ENCODE measurements around the gene SLC5A10.

The SLC5A10 gene

DNA sequence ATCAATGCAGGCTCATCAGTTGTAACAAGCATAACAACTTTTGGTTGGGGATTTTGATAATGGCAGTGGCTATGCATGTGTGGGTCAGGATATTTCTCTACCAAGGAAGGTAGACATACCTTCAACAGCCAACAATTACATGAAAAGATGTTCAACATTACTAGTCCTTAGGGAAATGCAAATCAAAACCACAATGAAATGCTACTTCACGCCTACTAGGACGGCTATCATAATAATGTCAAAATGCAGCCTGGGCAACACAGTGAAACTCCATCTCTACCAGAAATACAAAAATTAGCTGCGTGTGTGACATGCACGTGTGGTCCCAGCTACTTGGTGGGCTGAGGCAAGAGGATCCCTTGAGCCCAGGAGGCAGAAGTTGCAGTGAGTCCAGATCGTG is 7.3 kb upstream of the SLC5A10 start:
- Histone ChIP-seq H3K4me1 (ENCODE audit: control insufficient read depth in 5 of 5, insufficient read depth in 5 of 5, low read length in 5 of 5) (peaks cover 0 to 3% (median 0%) of the 10 kb centered on the region in 5 donors), H3K9me3 (ENCODE audit: control insufficient read depth in 5 of 5, low read length in 5 of 5) (no peaks in the 10 kb centered on the region), H3K27me3 (ENCODE audit: control insufficient read depth in 5 of 5, insufficient read depth in 4 of 5, low read length in 5 of 5) (peaks cover 0 to 5% (median 2%) of the 10 kb centered on the region in 5 donors), H3K9ac (ENCODE audit: low read length in 5 of 5) (no peak overlapping the region), H3K27ac (ENCODE audit: low read depth, low read length) (no peak overlapping the region), H3K4me3 (ENCODE audit: low read depth in 1 of 5, low read length in 5 of 5) (no peak overlapping the region), H3K36me3 (ENCODE audit: control insufficient read depth in 5 of 5, insufficient read depth in 5 of 5, low read length in 5 of 5) (no peaks in the 10 kb centered on the region)

- Histone ChIP-seq H3K9me3 (ENCODE audit: control insufficient read depth in 5 of 5, low read length in 5 of 5) (no peaks in the 10 kb centered on the region), H3K27ac (ENCODE audit: low read depth, low read length) (no peak overlapping the region), H3K4me1 (ENCODE audit: control insufficient read depth in 5 of 5, insufficient read depth in 5 of 5, low read length in 5 of 5) (peaks cover 0 to 5% (median 0%) of the 10 kb centered on the region in 5 donors), H3K4me3 (ENCODE audit: low read depth in 1 of 5, low read length in 5 of 5) (no peak overlapping the region), H3K9ac (ENCODE audit: low read length in 5 of 5) (no peak overlapping the region), H3K36me3 (ENCODE audit: control insufficient read depth in 5 of 5, insufficient read depth in 5 of 5, low read length in 5 of 5) (no peaks in the 10 kb centered on the region), H3K27me3 (ENCODE audit: control insufficient read depth in 5 of 5, insufficient read depth in 4 of 5, low read length in 5 of 5) (peaks cover 0 to 14% (median 2%) of the 10 kb centered on the region in 5 donors)
These were observed 5.4 kb upstream of the SLC5A10 start for GRCh38 chr17:18946536-18946935.

DNA sequence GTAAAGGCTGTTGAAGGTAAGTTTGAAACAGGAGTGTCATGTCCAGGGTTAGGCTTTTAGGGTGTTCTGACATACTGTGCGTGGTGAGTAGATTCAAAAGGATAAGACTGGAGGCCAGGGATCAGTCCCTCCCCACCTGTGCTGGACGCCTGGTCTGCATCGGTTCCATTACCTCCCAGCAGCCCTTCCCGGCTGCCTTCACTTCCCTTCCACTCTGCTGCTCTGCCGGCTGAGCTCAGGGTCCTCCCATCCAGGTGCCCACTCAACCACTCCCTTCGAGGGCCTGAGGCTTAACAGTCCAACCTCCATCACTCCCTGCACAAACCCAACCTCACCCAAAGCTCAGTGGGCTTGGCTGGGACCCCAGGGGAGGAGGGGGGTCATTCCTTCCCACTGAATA is 4.1 kb upstream of the SLC5A10 start:
- peaks cover 0 to 20% (median 3%) of the 10 kb centered on the region in 5 donors for H3K27me3 ChIP-seq (ENCODE audit: control insufficient read depth in 5 of 5, insufficient read depth in 4 of 5, low read length in 5 of 5)
- H3K4me3 ChIP-seq (ENCODE audit: low read depth in 1 of 5, low read length in 5 of 5) = no peak overlapping the region
- H3K4me1 ChIP-seq (ENCODE audit: control insufficient read depth in 5 of 5, insufficient read depth in 5 of 5, low read length in 5 of 5) = peaks cover 0 to 5% (median 0%) of the 10 kb centered on the region in 5 donors
- H3K36me3 ChIP-seq (ENCODE audit: control insufficient read depth in 5 of 5, insufficient read depth in 5 of 5, low read length in 5 of 5) = no peaks in the 10 kb centered on the region
- H3K27ac ChIP-seq (ENCODE audit: low read depth, low read length) = no peak overlapping the region
- no peaks in the 10 kb centered on the region for H3K9me3 ChIP-seq (ENCODE audit: control insufficient read depth in 5 of 5, low read length in 5 of 5)
- no peak overlapping the region for H3K9ac ChIP-seq (ENCODE audit: low read length in 5 of 5)

GRCh38 chr17:18948476-18949006 is 3.4 kb upstream of the SLC5A10 start:
- Histone ChIP-seq H3K9me3 (ENCODE audit: control insufficient read depth in 5 of 5, low read length in 5 of 5) (no peaks in the 10 kb centered on the region), H3K36me3 (ENCODE audit: control insufficient read depth in 5 of 5, insufficient read depth in 5 of 5, low read length in 5 of 5) (no peaks in the 10 kb centered on the region), H3K4me1 (ENCODE audit: control insufficient read depth in 5 of 5, insufficient read depth in 5 of 5, low read length in 5 of 5) (peaks cover 0 to 5% (median 0%) of the 10 kb centered on the region in 5 donors), H3K9ac (ENCODE audit: low read length in 5 of 5) (no peak overlapping the region), H3K27ac (ENCODE audit: low read depth, low read length) (no peak overlapping the region), H3K27me3 (ENCODE audit: control insufficient read depth in 5 of 5, insufficient read depth in 4 of 5, low read length in 5 of 5) (peaks cover 0 to 20% (median 3%) of the 10 kb centered on the region in 5 donors), H3K4me3 (ENCODE audit: low read depth in 1 of 5, low read length in 5 of 5) (no peak overlapping the region)

- Histone ChIP-seq H3K27me3 (ENCODE audit: control insufficient read depth in 5 of 5, insufficient read depth in 4 of 5, low read length in 5 of 5) (peaks cover 0 to 20% (median 3%) of the 10 kb centered on the region in 5 donors), H3K36me3 (ENCODE audit: control insufficient read depth in 5 of 5, insufficient read depth in 5 of 5, low read length in 5 of 5) (no peaks in the 10 kb centered on the region), H3K4me3 (ENCODE audit: low read depth in 1 of 5, low read length in 5 of 5) (no peak overlapping the region), H3K27ac (ENCODE audit: low read depth, low read length) (no peak overlapping the region), H3K4me1 (ENCODE audit: control insufficient read depth in 5 of 5, insufficient read depth in 5 of 5, low read length in 5 of 5) (peaks cover 0 to 5% (median 0%) of the 10 kb centered on the region in 5 donors), H3K9ac (ENCODE audit: low read length in 5 of 5) (no peak overlapping the region), H3K9me3 (ENCODE audit: control insufficient read depth in 5 of 5, low read length in 5 of 5) (no peaks in the 10 kb centered on the region)
These were observed 2.4 kb upstream of the SLC5A10 start for GRCh38 chr17:18949566-18949965.

- Histone ChIP-seq H3K9ac (ENCODE audit: low read length in 5 of 5) (no peak overlapping the region), H3K4me1 (ENCODE audit: control insufficient read depth in 5 of 5, insufficient read depth in 5 of 5, low read length in 5 of 5) (peaks cover 0 to 5% (median 0%) of the 10 kb centered on the region in 5 donors), H3K4me3 (ENCODE audit: low read depth in 1 of 5, low read length in 5 of 5) (no peak overlapping the region), H3K27ac (ENCODE audit: low read depth, low read length) (no peak overlapping the region), H3K27me3 (ENCODE audit: control insufficient read depth in 5 of 5, insufficient read depth in 4 of 5, low read length in 5 of 5) (peaks cover 0 to 20% (median 3%) of the 10 kb centered on the region in 5 donors), H3K36me3 (ENCODE audit: control insufficient read depth in 5 of 5, insufficient read depth in 5 of 5, low read length in 5 of 5) (no peaks in the 10 kb centered on the region), H3K9me3 (ENCODE audit: control insufficient read depth in 5 of 5, low read length in 5 of 5) (no peaks in the 10 kb centered on the region)
These were observed 1.6 kb upstream of the SLC5A10 start for GRCh38 chr17:18950346-18950745.

DNA sequence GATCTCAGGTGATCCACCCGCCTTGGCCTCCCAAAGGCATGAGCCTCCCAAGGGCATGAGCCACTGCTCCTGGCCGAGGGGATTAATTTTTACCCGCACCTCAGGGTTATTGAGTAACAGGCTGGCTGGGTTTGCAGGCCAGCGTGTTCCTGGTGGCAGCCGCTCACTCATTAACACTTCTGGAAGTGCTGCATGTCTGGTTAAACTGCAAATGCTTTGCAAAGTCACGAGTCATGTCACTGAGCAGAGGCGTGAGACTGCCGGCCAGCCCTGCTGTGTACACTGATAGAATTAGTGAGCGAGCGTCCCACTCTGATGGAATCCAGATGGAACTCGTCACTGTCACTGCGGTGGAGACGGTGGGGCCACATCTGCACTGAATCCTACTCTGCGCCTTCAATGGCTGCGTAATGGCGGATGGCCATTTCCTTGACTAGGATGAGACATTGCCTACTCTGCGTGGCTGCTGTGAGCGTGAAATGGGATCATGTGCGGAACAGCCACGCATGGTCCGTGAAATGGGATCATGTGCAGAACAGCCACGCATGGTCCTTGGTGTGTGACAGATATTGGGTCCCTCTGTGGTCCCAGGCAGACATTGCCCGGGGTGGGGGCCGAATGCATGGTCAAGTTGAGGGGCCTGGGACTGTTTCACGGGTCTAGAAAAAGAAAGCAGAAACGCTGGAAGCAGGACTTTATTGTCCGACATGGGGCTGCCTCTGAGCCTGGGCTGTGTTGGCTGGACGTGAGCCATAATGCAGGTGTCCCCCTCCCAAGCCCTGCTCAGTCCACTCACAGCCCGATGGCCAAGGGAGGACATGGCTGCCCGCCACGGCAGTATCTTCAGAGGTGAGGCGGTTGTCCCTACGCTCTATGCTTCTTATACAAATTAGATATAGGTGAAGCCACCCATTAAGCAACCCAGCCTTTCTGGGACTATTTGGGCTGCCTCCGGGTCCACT is 740 bp upstream of the SLC5A10 start:
- no peaks in the 10 kb centered on the region for H3K9me3 ChIP-seq (ENCODE audit: control insufficient read depth in 5 of 5, low read length in 5 of 5)
- no peak overlapping the region for H3K4me3 ChIP-seq (ENCODE audit: low read depth in 1 of 5, low read length in 5 of 5)
- no peak overlapping the region for H3K27ac ChIP-seq (ENCODE audit: low read depth, low read length)
- no peak overlapping the region for H3K9ac ChIP-seq (ENCODE audit: low read length in 5 of 5)
- H3K4me1 ChIP-seq (ENCODE audit: control insufficient read depth in 5 of 5, insufficient read depth in 5 of 5, low read length in 5 of 5) = peaks cover 0 to 5% (median 0%) of the 10 kb centered on the region in 5 donors
- peaks cover 0 to 20% (median 3%) of the 10 kb centered on the region in 5 donors for H3K27me3 ChIP-seq (ENCODE audit: control insufficient read depth in 5 of 5, insufficient read depth in 4 of 5, low read length in 5 of 5)
- H3K36me3 ChIP-seq (ENCODE audit: control insufficient read depth in 5 of 5, insufficient read depth in 5 of 5, low read length in 5 of 5) = no peaks in the 10 kb centered on the region

DNA sequence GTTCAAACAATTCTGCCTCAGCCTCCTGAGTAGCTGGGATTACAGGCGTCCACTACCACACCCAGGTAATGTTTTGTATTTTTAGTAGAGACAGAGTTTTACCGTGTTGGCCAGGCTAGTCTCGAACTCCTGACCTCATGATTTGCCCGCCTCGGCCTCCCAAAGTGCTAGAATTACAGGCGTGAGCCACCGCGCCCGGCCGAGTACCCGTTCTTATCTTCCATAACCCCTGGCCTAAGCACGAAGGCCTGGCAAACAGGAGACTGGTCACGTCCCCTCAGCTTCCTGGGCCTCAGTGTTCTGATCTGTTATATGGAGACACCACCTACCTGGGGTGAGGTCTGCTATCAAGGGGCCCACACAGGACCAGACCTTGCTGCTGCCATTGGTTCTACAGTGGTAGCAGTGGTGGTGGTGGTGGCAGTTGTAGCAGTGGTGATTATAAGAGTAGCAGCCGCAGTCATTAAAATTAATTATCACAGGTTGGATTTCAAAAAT is 1.3 kb downstream of the SLC5A10 start:
- H3K9me3 ChIP-seq (ENCODE audit: control insufficient read depth in 5 of 5, low read length in 5 of 5) = no peaks in the 10 kb centered on the region
- H3K9ac ChIP-seq (ENCODE audit: low read length in 5 of 5) = no peak overlapping the region
- no peak overlapping the region for H3K27ac ChIP-seq (ENCODE audit: low read depth, low read length)
- H3K4me3 ChIP-seq (ENCODE audit: low read depth in 1 of 5, low read length in 5 of 5) = no peak overlapping the region
- peaks cover 0 to 5% (median 0%) of the 10 kb centered on the region in 5 donors for H3K4me1 ChIP-seq (ENCODE audit: control insufficient read depth in 5 of 5, insufficient read depth in 5 of 5, low read length in 5 of 5)
- H3K27me3 ChIP-seq (ENCODE audit: control insufficient read depth in 5 of 5, insufficient read depth in 4 of 5, low read length in 5 of 5) = peaks cover 0 to 17% (median 3%) of the 10 kb centered on the region in 5 donors
- H3K36me3 ChIP-seq (ENCODE audit: control insufficient read depth in 5 of 5, insufficient read depth in 5 of 5, low read length in 5 of 5) = no peaks in the 10 kb centered on the region

DNA sequence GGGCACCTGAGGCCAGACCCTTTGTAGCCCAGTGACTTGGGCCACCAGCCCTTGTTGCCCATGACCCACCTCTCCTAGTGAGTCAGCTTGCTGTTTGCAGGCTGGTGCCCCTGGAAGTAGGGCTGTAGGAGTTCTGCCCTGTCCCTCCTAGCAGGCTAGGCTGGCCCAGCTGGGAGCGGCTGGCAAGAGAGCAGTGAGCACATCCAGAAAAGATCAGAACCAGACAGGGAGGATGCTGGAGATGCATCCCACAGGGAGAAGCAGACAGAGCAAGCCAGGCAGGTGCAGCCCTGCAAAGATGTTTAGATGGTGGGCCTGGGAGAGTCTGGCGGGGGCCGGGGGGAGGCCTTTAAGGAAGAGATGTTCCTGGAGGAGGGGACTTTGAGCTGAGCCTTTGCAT is 2.4 kb downstream of the SLC5A10 start:
- Histone ChIP-seq H3K36me3 (ENCODE audit: control insufficient read depth in 5 of 5, insufficient read depth in 5 of 5, low read length in 5 of 5) (no peaks in the 10 kb centered on the region), H3K27ac (ENCODE audit: low read depth, low read length) (no peak overlapping the region), H3K9ac (ENCODE audit: low read length in 5 of 5) (peak overlapping the region in 1 of 5 donors; percentile 28), H3K27me3 (ENCODE audit: control insufficient read depth in 5 of 5, insufficient read depth in 4 of 5, low read length in 5 of 5) (peaks cover 0 to 17% (median 3%) of the 10 kb centered on the region in 5 donors), H3K4me1 (ENCODE audit: control insufficient read depth in 5 of 5, insufficient read depth in 5 of 5, low read length in 5 of 5) (peaks cover 0 to 5% (median 0%) of the 10 kb centered on the region in 5 donors), H3K4me3 (ENCODE audit: low read depth in 1 of 5, low read length in 5 of 5) (no peak overlapping the region), H3K9me3 (ENCODE audit: control insufficient read depth in 5 of 5, low read length in 5 of 5) (no peaks in the 10 kb centered on the region)

DNA sequence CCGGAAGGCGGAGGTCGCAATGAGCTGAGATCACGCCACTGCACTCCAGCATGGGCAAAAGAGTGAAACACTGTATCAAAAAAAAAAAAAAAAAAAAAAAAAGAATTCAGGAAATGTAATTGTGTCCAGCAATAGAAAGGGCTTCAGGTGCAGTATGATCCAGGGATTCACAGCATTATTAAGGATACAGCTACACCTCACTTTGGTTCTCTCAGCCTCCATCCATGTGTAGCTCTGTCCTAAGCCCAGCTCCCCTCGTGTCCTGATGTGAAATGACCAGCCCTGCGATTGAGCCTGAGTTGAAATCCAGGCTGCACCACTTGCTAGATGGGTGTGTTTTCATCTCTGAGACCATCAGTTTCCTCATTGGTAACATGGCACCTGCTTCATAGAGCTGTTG is 3.0 kb downstream of the SLC5A10 start:
- H3K9ac ChIP-seq (ENCODE audit: low read length in 5 of 5) = no peak overlapping the region
- H3K27ac ChIP-seq (ENCODE audit: low read depth, low read length) = no peak overlapping the region

More for the DNA sequence above, 3.0 kb downstream of the SLC5A10 start:
- H3K27me3 ChIP-seq (ENCODE audit: control insufficient read depth in 5 of 5, insufficient read depth in 4 of 5, low read length in 5 of 5) = peaks cover 0 to 13% (median 3%) of the 10 kb centered on the region in 5 donors
- H3K36me3 ChIP-seq (ENCODE audit: control insufficient read depth in 5 of 5, insufficient read depth in 5 of 5, low read length in 5 of 5) = no peaks in the 10 kb centered on the region
- H3K4me3 ChIP-seq (ENCODE audit: low read depth in 1 of 5, low read length in 5 of 5) = no peak overlapping the region
- H3K9me3 ChIP-seq (ENCODE audit: control insufficient read depth in 5 of 5, low read length in 5 of 5) = no peaks in the 10 kb centered on the region
- H3K4me1 ChIP-seq (ENCODE audit: control insufficient read depth in 5 of 5, insufficient read depth in 5 of 5, low read length in 5 of 5) = no peaks in the 10 kb centered on the region

Measured in subcutaneous abdominal adipose tissue (tissue), 5 donors.